ENCODE results near the gene FAM174C. TPM values are rescaled to one million over a fixed set of nuclear protein-coding genes. Genes with fewer than 3 reads are reported as not detected.

Gene FAM174C
- total and polyA plus RNA-seq, 10 of the 15 experiments (the other 5 are each of a cell fraction or from before 2014, with no cell fraction given), result 0.89 to 94.6 (median 43.6) TPM

GRCh38 chr19:1248786-1249297, 26.5 kb upstream of the FAM174C start (continued):
- peak; percentile 21; the same call in 1 of the 2 replicates for TF ChIP-seq POLR2AphosphoS5 (IDR thresholded peaks at IDR 0.05; ENCODE audit: low read length)
- peak; percentile 83 for TF ChIP-seq ZSCAN29 (IDR thresholded peaks at IDR 0.05)
- TF ChIP-seq NR2C1 (IDR thresholded peaks at IDR 0.05), result peak; percentile 32; the same call in 1 of the 2 replicates
- 0 out of 2 replicates have a peak, but pooled peaks have one; percentile 50 for TF ChIP-seq NKRF (conservative IDR thresholded peaks at IDR 0.05)
- no peak for TF ChIP-seq ZBTB33 (IDR thresholded peaks at IDR 0.05)
- TF ChIP-seq CTCF (IDR thresholded peaks at IDR 0.05 in 2 of 3, conservative IDR thresholded peaks at IDR 0.05 in 1 of 3; ENCODE audit: control insufficient read depth in 2 of 3, extremely low read depth in 1 of 3, insufficient read depth in 1 of 3, low read depth in 3 of 3, low read length in 3 of 3), result peak; percentile 68 to 88 (median 74)
- TF ChIP-seq MAX (IDR thresholded peaks at IDR 0.05; ENCODE audit: low read depth, low read length), result 0 out of 2 replicates have a peak, but pooled peaks have one; percentile 3
- no peak; the same call in 1 of the 2 replicates for TF ChIP-seq CHD2 (IDR thresholded peaks at IDR 0.05; ENCODE audit: borderline replicate concordance, low read depth, low read length)
- TF ChIP-seq KAT2A (conservative IDR thresholded peaks at IDR 0.05; ENCODE audit: control insufficient read depth, low read depth, low read length), result no peak
- no peak for TF ChIP-seq YY1 (IDR thresholded peaks at IDR 0.05; ENCODE audit: low read depth, low read length)
- no peak for TF ChIP-seq SKIL (IDR thresholded peaks at IDR 0.05; ENCODE audit: low read depth, poor library complexity, severe bottlenecking)
- TF ChIP-seq NFXL1 (IDR thresholded peaks at IDR 0.05; ENCODE audit: borderline replicate concordance), result no peak
- TF ChIP-seq EED (IDR thresholded peaks at IDR 0.05; ENCODE audit: low read depth), result no peak
- peak; percentile 5; the same call in 1 of the 2 replicates for TF ChIP-seq POLR2A (IDR thresholded peaks at IDR 0.05; ENCODE audit: low read depth, low read length)
- TF ChIP-seq NR2F1 (conservative IDR thresholded peaks at IDR 0.05), result peak; percentile 91
- no peak for TF ChIP-seq FOXM1 (IDR thresholded peaks at IDR 0.05; ENCODE audit: low read depth, low read length)
- no peak for TF ChIP-seq PKNOX1 (IDR thresholded peaks at IDR 0.05)
- TF ChIP-seq CREB1 (IDR thresholded peaks at IDR 0.05; ENCODE audit: low read depth), result no peak; the same call in 1 of the 2 replicates
- peak; percentile 84 for TF ChIP-seq IKZF1 (conservative IDR thresholded peaks at IDR 0.05)
- no peak for TF ChIP-seq SPI1 (IDR thresholded peaks at IDR 0.05; ENCODE audit: borderline replicate concordance, insufficient read depth, low read depth, low read length)

Data from GM12878 (cell line).